ENCODE results near the gene TAS2R42.

DNA sequence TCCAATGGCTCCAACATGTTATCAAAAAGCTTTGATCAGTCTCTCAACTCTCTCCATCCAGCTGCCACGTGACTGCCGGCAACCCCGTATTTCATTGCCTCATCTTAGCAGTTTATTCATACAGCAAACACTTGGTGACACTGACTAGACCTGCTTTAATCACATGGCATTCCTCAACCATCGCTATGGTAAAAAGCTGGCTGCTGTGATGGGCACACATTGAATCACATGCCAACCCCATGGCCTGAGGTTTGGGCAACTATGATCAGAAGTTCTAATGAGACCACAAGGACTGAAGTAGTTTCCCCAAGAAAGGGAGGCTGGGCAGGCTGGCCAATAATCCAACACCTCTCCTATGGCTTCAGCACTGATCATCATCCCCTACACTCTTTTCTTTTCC is 40.6 kb upstream of the TAS2R42 start:
- TF ChIP-seq, protein P1, sequence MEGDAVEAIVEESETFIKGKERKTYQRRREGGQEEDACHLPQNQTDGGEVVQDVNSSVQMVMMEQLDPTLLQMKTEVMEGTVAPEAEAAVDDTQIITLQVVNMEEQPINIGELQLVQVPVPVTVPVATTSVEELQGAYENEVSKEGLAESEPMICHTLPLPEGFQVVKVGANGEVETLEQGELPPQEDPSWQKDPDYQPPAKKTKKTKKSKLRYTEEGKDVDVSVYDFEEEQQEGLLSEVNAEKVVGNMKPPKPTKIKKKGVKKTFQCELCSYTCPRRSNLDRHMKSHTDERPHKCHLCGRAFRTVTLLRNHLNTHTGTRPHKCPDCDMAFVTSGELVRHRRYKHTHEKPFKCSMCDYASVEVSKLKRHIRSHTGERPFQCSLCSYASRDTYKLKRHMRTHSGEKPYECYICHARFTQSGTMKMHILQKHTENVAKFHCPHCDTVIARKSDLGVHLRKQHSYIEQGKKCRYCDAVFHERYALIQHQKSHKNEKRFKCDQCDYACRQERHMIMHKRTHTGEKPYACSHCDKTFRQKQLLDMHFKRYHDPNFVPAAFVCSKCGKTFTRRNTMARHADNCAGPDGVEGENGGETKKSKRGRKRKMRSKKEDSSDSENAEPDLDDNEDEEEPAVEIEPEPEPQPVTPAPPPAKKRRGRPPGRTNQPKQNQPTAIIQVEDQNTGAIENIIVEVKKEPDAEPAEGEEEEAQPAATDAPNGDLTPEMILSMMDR (conservative IDR thresholded peaks at IDR 0.05; ENCODE audit: low read length): no peak
- no peak for TF ChIP-seq EZH2phosphoT487 (IDR thresholded peaks at IDR 0.05; ENCODE audit: borderline replicate concordance)

All from Loucy (cell line).